ENCODE measurements around the gene GABBR1.

DNA sequence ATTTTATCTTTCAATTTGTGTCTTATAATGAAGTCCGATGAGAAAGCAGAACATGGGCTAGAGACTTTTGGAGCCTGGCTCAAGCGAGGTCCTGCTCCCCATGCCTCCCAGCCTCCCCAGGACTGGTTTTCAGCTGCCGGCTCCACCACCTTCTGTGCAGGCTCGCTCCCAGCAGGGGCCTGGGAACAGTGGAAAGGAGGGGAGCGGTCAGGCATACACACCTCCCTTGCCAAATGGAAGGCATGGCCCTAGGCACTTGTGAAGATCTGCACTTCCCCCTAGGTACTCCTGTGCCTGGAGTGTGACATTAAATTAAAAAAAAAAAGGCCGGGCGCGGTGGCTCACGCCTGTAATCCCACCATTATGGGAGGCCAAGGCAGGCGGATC, 19.2 kb upstream of the GABBR1 start:
- TF ChIP-seq, protein P1, sequence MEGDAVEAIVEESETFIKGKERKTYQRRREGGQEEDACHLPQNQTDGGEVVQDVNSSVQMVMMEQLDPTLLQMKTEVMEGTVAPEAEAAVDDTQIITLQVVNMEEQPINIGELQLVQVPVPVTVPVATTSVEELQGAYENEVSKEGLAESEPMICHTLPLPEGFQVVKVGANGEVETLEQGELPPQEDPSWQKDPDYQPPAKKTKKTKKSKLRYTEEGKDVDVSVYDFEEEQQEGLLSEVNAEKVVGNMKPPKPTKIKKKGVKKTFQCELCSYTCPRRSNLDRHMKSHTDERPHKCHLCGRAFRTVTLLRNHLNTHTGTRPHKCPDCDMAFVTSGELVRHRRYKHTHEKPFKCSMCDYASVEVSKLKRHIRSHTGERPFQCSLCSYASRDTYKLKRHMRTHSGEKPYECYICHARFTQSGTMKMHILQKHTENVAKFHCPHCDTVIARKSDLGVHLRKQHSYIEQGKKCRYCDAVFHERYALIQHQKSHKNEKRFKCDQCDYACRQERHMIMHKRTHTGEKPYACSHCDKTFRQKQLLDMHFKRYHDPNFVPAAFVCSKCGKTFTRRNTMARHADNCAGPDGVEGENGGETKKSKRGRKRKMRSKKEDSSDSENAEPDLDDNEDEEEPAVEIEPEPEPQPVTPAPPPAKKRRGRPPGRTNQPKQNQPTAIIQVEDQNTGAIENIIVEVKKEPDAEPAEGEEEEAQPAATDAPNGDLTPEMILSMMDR (optimal IDR thresholded peaks at IDR 0.05 in 1 of 3, IDR thresholded peaks at IDR 0.05 in 1 of 3, conservative IDR thresholded peaks at IDR 0.05 in 1 of 3; ENCODE audit: extremely low read depth in 1 of 3, insufficient read depth in 2 of 3, low read length in 3 of 3), result no peak
- TF ChIP-seq EZH2 (IDR thresholded peaks at IDR 0.05; ENCODE audit: low read length), result no peak

All from keratinocyte (primary cell).